OCI-LY3 (cell line): Measurements from ENCODE around the gene DUOX2.

ENCODE experiments used
- H2AFZ ChIP-seq: fragments of 200-600, 300-600 bp; shearing (Covaris generic); 2 replicates; pipeline ENCODE4 v1.6.0; 2014; ENCODE audit warnings: antibody characterized with exemption, low read depth, low read length
- H3K27ac ChIP-seq: fragments of 200-600, 300-600 bp; sonication (generic); 2 replicates; pipeline ENCODE4 v1.5.1; 2014; ENCODE audit warnings: mild to moderate bottlenecking, low read length, moderate library complexity, mixed read lengths
- H3K27me3 ChIP-seq: fragments of 200-600, 300-600 bp; sonication (generic); 2 replicates; pipeline ENCODE4 v1.6.1; 2014; ENCODE audit warnings: low read depth, low read length, mixed read lengths
- H3K36me3 ChIP-seq: fragments of 200-600, 300-600 bp; sonication (generic); replicated peaks from 2 replicates; pipeline ENCODE3; 2014; ENCODE audit warnings: low read depth, low read length, mixed read lengths
- H3K4me1 ChIP-seq: fragments of 300-600, 200-600 bp; sonication (generic); 2 replicates; pipeline ENCODE4 v1.6.1; 2014; ENCODE audit warnings: low read length, mixed read lengths
- H3K4me2 ChIP-seq: fragments of 200-600, 300-600 bp; sonication (generic); 2 replicates; pipeline ENCODE4 v1.6.1; 2014; ENCODE audit warnings: low read length, mixed read lengths
- H3K4me3 ChIP-seq: fragments of 300-600, 200-600 bp; sonication (generic); 2 replicates; pipeline ENCODE4 v1.5.1; 2014; ENCODE audit warnings: antibody characterized with exemption, mild to moderate bottlenecking, low read length, moderate library complexity
- H3K79me2 ChIP-seq: fragments of 300-600, 200-600 bp; shearing (Covaris generic); 2 replicates; pipeline ENCODE4 v1.6.1; 2014; ENCODE audit warnings: mild to moderate bottlenecking, low read length, mixed read lengths
- H3K9ac ChIP-seq: fragments of 300-600, 200-600 bp; shearing (Covaris generic); 2 replicates; pipeline ENCODE4 v1.6.0; 2014; ENCODE audit warnings: mild to moderate bottlenecking, low read length, moderate library complexity
- H3K9me3 ChIP-seq: fragments of 200-600, 300-600 bp; shearing (Covaris generic); 2 replicates; pipeline ENCODE4 v1.6.1; 2014; ENCODE audit warnings: low read length, mixed read lengths; ENCODE audit not compliant: insufficient read depth
- H4K20me1 ChIP-seq: fragments of 200-600, 300-600 bp; sonication (generic); 2 replicates; pipeline ENCODE4 v1.6.1; 2016; ENCODE audit warnings: low read length, mixed read lengths; ENCODE audit not compliant: insufficient read depth
- CTCF ChIP-seq: fragments of 200-600, 300-600 bp; sonication (generic); IDR thresholded peaks from 2 replicates; pipeline ENCODE4 v1.5.1; 2014; ENCODE audit warnings: antibody characterized with exemption, low read length, low read depth
- EZH2phosphoT487 ChIP-seq: fragments of 200-600 bp; shearing (Covaris generic); IDR thresholded peaks from 2 replicates; pipeline ENCODE4 v1.6.1; 2018; ENCODE audit warnings: antibody characterized with exemption, mixed run types, low read depth

Gene DUOX2

GRCh38 chr15:45095661-45096060 lies 18.3 kb downstream of the DUOX2 start:
- no peaks in the 10 kb centered on the region for H3K36me3 ChIP-seq
- no peak overlapping the region for H2AFZ ChIP-seq
- no peaks in the 10 kb centered on the region for H4K20me1 ChIP-seq
- no peak overlapping the region for H3K4me2 ChIP-seq
- peaks cover 13% of the 10 kb centered on the region; the same call in 1 of the 2 replicates for H3K27me3 ChIP-seq
- no peaks in the 10 kb centered on the region for H3K4me1 ChIP-seq
- H3K4me3 ChIP-seq = no peak overlapping the region
- no peaks in the 10 kb centered on the region for H3K9me3 ChIP-seq
- no peak overlapping the region for H3K27ac ChIP-seq
- H3K9ac ChIP-seq = no peak overlapping the region
- TF ChIP-seq EZH2phosphoT487 (no peak), CTCF (no peak)
- no peaks in the 10 kb centered on the region for H3K79me2 ChIP-seq

GRCh38 chr15:45094358-45094730 lies 19.6 kb downstream of the DUOX2 start:
- H3K27me3 ChIP-seq = peaks cover 23% of the 10 kb centered on the region
- no peaks in the 10 kb centered on the region for H3K79me2 ChIP-seq
- no peak overlapping the region for H3K4me2 ChIP-seq
- H4K20me1 ChIP-seq = no peaks in the 10 kb centered on the region
- no peak overlapping the region for H2AFZ ChIP-seq
- H3K27ac ChIP-seq = no peak overlapping the region
- TF ChIP-seq CTCF = no peak
- no peak for TF ChIP-seq EZH2phosphoT487
- H3K9me3 ChIP-seq = no peaks in the 10 kb centered on the region
- no peak overlapping the region for H3K9ac ChIP-seq
- no peak overlapping the region for H3K4me3 ChIP-seq
- no peaks in the 10 kb centered on the region for H3K4me1 ChIP-seq
- H3K36me3 ChIP-seq = no peaks in the 10 kb centered on the region

GRCh38 chr15:45093622-45094357 lies 20.2 kb downstream of the DUOX2 start:
- Histone ChIP-seq H3K9me3 (no peaks in the 10 kb centered on the region), H3K36me3 (no peaks in the 10 kb centered on the region), H3K4me3 (no peak overlapping the region), H3K9ac (no peak overlapping the region), H2AFZ (no peak overlapping the region), H3K27me3 (peaks cover 23% of the 10 kb centered on the region), H3K79me2 (no peaks in the 10 kb centered on the region), H3K4me1 (no peaks in the 10 kb centered on the region), H4K20me1 (no peaks in the 10 kb centered on the region), H3K27ac (no peak overlapping the region), H3K4me2 (no peak overlapping the region)
- no peak for TF ChIP-seq EZH2phosphoT487
- no peak for TF ChIP-seq CTCF

GRCh38 chr15:45093013-45093412 lies 21.0 kb downstream of the DUOX2 start:
- H3K27me3 ChIP-seq = peaks cover 27% of the 10 kb centered on the region

More at GRCh38 chr15:45093013-45093412, 21.0 kb downstream of the DUOX2 start:
- Histone ChIP-seq H3K27ac (no peak overlapping the region), H3K9me3 (no peaks in the 10 kb centered on the region), H3K9ac (no peak overlapping the region), H3K36me3 (no peaks in the 10 kb centered on the region), H4K20me1 (no peaks in the 10 kb centered on the region), H2AFZ (no peak overlapping the region), H3K4me3 (no peak overlapping the region), H3K4me1 (no peaks in the 10 kb centered on the region), H3K79me2 (no peaks in the 10 kb centered on the region), H3K4me2 (no peak overlapping the region)
- TF ChIP-seq CTCF = no peak
- TF ChIP-seq EZH2phosphoT487 = no peak
